ENCODE data around the gene IL2. TPM values are rescaled to one million over a fixed set of nuclear protein-coding genes. Genes with fewer than 3 reads are reported as not detected.

The IL2 gene
- total and polyA plus RNA-seq, 12 donors: 1.1 to 1.2 TPM; not detected in 10

DNA sequence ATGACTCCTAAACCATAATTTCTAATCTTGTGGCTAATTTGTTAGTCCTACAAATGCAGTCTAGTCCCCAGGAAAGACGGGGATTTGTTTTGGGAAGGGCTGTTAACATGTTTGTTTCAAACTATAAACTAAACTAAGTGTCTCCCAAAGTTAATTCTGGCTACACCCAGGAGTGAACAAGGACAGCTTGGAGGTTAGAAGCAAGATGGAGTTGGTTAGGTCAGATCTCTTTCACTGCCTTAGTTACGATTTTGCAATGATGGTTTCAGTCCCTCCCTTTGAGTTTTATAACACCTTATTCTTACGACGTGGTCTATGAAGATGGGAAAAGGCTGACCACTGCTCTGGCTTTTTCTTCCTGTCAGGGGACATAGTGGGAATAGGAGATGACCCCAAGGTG is 27.0 kb upstream of the IL2 start:
- WGBS, 4 donors: 56 to 63% (median 61%) methylated on average over 4 of the region's 4 CpGs
- Histone ChIP-seq H3K4me3 (no peak overlapping the region), H3K36me3 (replicated peaks in 1 of 2) (no peaks in the 10 kb centered on the region), H3K27me3 (no peaks in the 10 kb centered on the region), H3K9me3 (replicated peaks in 1 of 3) (no peaks in the 10 kb centered on the region), H3K27ac (no peak overlapping the region), H3K4me1 (replicated peaks in 1 of 2) (no peaks in the 10 kb centered on the region)
- TF ChIP-seq POLR2A (IDR thresholded peaks at IDR 0.05) (no peak), CTCF (IDR thresholded peaks at IDR 0.05) (no peak)
- intact Hi-C loops (cut with DNase I): no loop called here
- no peak for DNase-seq

- no peaks in the 10 kb centered on the region for H3K36me3 ChIP-seq (replicated peaks in 1 of 2)
- H3K27ac ChIP-seq: no peak overlapping the region
- no peak overlapping the region for H3K4me3 ChIP-seq
- H3K27me3 ChIP-seq: no peaks in the 10 kb centered on the region
- WGBS, 4 donors: 70 to 74% (median 72%) methylated on average over 4 of the region's 4 CpGs
- no peaks in the 10 kb centered on the region for H3K4me1 ChIP-seq (replicated peaks in 1 of 2)
- H3K9me3 ChIP-seq (replicated peaks in 1 of 3): no peaks in the 10 kb centered on the region
- intact Hi-C loops (cut with DNase I): no loop called here
- TF ChIP-seq POLR2A (IDR thresholded peaks at IDR 0.05) (no peak), CTCF (IDR thresholded peaks at IDR 0.05) (no peak)
- DNase-seq: no peak
These were observed 25.4 kb upstream of the IL2 start for GRCh38 chr4:122481766-122482405.

DNA sequence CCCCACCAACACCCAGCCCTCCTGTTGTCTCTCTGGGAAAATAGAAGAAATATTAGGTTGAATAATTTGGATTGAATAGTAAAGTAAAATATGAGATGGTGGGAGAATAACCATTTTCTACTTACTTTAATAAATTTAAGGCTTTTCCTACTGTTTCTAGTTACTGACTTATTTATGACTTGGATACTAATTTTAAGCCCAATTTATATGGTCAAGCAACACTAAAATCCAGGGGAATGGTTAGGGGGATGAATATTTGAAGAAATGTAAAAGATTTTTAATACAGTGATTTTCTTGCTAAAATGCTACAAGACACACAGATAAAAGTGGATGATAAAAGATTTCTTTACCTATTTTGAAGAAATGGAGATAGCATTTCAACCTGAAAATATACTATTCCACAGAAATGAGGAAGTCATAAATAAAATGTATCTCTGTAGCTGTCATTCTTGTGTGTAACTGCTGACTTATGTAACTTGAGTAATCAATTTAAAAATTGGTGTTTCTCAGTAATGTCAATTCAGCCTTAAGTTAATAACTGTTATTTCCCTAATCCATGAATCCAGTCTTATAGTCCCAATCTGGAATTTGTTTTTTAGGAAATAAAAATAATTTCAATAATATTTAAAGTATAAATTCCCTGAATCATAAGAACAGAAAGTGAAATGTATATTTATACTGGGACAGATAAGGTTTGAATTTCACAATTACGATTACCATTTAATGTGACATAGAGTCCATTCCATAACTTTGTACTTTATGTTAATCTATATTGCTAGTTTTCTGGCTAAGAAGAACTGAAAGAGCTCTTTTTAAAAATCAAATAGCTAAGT is 24.3 kb upstream of the IL2 start:
- H3K27me3 ChIP-seq: no peaks in the 10 kb centered on the region
- H3K4me1 ChIP-seq (replicated peaks in 1 of 2): no peaks in the 10 kb centered on the region
- TF ChIP-seq CTCF (IDR thresholded peaks at IDR 0.05): no peak
- no peak for TF ChIP-seq POLR2A (IDR thresholded peaks at IDR 0.05)
- DNase-seq: no peak
- H3K36me3 ChIP-seq (replicated peaks in 1 of 2): no peaks in the 10 kb centered on the region
- 81 to 100% (median 89%) methylated on average over 1 of the region's 1 CpG for WGBS, 4 donors
- H3K4me3 ChIP-seq: no peak overlapping the region
- no peak overlapping the region for H3K27ac ChIP-seq
- H3K9me3 ChIP-seq (replicated peaks in 1 of 3): no peaks in the 10 kb centered on the region
- intact Hi-C loops (cut with DNase I): no loop called here

GRCh38 chr4:122479935-122480416 is 23.5 kb upstream of the IL2 start:
- no peaks in the 10 kb centered on the region for H3K4me1 ChIP-seq (replicated peaks in 1 of 2)
- no peak for DNase-seq
- no peaks in the 10 kb centered on the region for H3K27me3 ChIP-seq
- 44 to 54% (median 46%) methylated on average over 5 of the region's 5 CpGs for WGBS, 4 donors
- TF ChIP-seq POLR2A (IDR thresholded peaks at IDR 0.05) (no peak), CTCF (IDR thresholded peaks at IDR 0.05) (no peak)
- H3K36me3 ChIP-seq (replicated peaks in 1 of 2): no peaks in the 10 kb centered on the region
- intact Hi-C loops (cut with DNase I): no loop called here
- no peak overlapping the region for H3K4me3 ChIP-seq
- no peaks in the 10 kb centered on the region for H3K9me3 ChIP-seq (replicated peaks in 1 of 3)
- no peak overlapping the region for H3K27ac ChIP-seq

Data from adrenal gland (tissue), 12 donors.